Epithelial cell of proximal tubule (primary cell): ENCODE results near the gene PLCG2. TPM values are rescaled to one million over a fixed set of nuclear protein-coding genes. Genes with fewer than 3 reads are reported as not detected.

Experiments
- DNase-seq: peaks from one replicate; pipeline ENCODE4 v3.0.0-alpha.2; 2011; ENCODE audit warnings: low read depth
- H3K4me3 ChIP-seq: 2 replicates; pipeline ENCODE4 v1.5.1; 2011; ENCODE audit warnings: low read depth, mild to moderate bottlenecking, low read length
- CTCF ChIP-seq: conservative IDR thresholded peaks from 2 replicates; pipeline ENCODE4 v1.5.1; 2012; ENCODE audit warnings: low read depth, mild to moderate bottlenecking, low read length
- total RNA-seq: library from RNA; depleted of rRNA; stranded (reverse); fragments of >200 nt; gene quantifications from 2 replicates; pipeline ENCODE4 v1.2.3, GENCODE V29; 2015

The PLCG2 gene
- total RNA-seq, 1 donor from 2014 or later, result 0.58 TPM

DNA sequence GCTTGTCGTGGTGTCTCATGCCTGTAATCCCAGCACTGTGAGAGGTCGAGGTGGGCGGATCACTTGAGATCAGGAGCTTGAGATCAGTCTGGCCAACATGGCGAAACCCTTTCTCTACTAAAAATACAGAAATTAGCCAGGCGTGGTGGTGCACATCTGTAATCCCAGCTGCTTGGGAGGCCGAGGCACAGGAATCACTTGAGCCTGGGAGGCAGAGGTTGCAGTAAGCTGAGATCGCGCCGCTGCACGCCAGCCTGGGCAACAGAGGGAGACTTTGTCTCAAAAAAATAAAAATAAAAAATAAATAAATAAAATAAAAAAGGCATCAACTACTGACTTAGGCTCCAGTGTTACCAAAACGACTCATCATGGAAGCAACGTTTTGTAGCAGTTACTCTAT lies 115.5 kb downstream of the PLCG2 start:
- TF ChIP-seq CTCF, result no peak
- no peak overlapping the region for H3K4me3 ChIP-seq
- no peak for DNase-seq

DNA sequence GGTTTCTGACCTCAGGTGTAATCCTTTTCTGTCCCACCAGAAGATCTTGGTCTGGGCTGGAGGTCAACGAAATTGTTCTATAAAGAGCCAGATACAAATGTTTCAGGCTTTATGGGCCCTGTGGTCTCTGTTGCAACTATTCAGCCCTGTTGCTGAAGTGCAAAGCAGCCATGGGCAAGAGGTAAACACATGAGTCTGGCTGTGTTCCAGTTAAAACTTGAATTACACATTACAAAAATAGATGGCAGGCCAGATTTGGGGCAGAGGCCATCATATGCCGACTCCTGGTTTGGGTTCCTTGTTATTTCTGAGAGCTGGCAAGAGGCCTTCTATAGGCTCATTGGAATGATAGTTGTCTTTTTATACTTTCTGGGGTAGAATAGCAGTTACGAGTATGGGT lies 117.8 kb downstream of the PLCG2 start:
- H3K4me3 ChIP-seq, result no peak overlapping the region
- TF ChIP-seq CTCF, result no peak
- no peak for DNase-seq

GRCh38 chr16:81899601-81900000 lies 120.5 kb downstream of the PLCG2 start:
- no peak for DNase-seq

DNA sequence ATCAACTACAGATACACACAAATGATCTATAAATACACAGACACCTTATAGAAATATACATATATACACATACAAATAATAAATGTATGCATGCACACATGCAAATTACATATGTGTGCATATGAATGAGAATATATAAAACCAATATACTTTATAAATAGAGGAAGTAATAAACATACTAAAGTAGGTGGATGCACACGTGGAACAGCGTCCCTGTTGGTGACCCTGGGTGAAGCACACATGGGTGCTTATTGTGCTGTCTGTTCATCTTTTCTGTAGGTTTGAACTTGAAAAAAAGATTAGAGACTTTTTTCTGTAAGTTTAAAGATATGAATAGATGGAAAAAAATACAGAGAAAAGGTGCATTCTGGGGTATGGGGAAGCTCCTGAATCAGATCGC lies 120.9 kb downstream of the PLCG2 start:
- H3K4me3 ChIP-seq, result no peak overlapping the region
- no peak for DNase-seq
- TF ChIP-seq CTCF, result no peak

More at GRCh38 chr16:81899601-81900000, 120.5 kb downstream of the PLCG2 start:
- no peak for TF ChIP-seq CTCF
- no peak overlapping the region for H3K4me3 ChIP-seq

DNA sequence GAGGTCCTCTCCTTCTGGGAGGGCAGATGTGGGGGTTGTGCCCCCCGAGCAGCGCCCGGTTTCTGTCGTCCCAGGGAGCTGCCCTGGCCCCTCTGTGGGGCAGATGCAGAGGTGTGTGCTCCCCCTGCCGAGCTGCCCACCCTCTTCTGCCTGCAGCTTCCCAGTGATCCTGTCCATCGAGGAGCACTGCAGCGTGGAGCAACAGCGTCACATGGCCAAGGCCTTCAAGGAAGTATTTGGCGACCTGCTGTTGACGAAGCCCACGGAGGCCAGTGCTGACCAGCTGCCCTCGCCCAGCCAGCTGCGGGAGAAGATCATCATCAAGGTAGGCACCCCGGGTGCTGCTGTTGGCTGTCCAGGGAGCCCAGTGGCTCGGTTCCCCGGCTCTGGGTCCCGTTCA lies 121.4 kb downstream of the PLCG2 start:
- H3K4me3 ChIP-seq, result no peak overlapping the region
- no peak for TF ChIP-seq CTCF
- DNase-seq, result no peak

- no peak for DNase-seq
These were observed 122.4 kb downstream of the PLCG2 start for GRCh38 chr16:81901484-81901883.

DNA sequence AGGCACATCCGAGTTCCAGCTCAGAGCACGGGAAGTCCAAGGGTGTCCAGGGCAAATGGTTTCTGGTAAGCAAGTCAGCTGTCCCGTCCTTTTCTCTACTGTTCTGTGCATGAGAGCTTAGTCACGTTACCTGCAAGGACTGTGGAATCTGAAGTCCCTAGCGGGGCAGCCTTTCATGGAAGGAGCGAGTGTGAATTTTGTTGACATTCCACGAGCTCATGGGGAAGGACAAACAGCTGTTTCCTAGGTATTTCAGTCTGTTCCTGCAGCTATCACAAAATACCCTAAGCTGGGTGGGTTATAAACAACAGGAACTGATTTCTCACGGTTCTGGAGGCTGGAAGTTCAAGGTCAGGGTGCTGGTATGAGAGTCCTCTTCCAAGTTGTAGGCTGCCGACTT lies 122.9 kb downstream of the PLCG2 start:
- no peak for DNase-seq
- TF ChIP-seq CTCF, result no peak
- H3K4me3 ChIP-seq, result no peak overlapping the region

More at GRCh38 chr16:81901484-81901883, 122.4 kb downstream of the PLCG2 start:
- TF ChIP-seq CTCF, result no peak
- H3K4me3 ChIP-seq, result no peak overlapping the region
